HG03378 (cell line): ENCODE results near the gene PEAK3.
A peak's percentile ranks its signal among the peaks of the same experiment; 100 is the strongest.

Experiments used
- ATAC-seq: cut with Tn5 transposase; IDR thresholded peaks from one replicate; pipeline ENCODE4 v1.9.1; 2021; ENCODE audit warnings: mild to moderate bottlenecking, moderate library complexity; ENCODE audit not compliant: unreplicated experiment

The PEAK3 gene

DNA sequence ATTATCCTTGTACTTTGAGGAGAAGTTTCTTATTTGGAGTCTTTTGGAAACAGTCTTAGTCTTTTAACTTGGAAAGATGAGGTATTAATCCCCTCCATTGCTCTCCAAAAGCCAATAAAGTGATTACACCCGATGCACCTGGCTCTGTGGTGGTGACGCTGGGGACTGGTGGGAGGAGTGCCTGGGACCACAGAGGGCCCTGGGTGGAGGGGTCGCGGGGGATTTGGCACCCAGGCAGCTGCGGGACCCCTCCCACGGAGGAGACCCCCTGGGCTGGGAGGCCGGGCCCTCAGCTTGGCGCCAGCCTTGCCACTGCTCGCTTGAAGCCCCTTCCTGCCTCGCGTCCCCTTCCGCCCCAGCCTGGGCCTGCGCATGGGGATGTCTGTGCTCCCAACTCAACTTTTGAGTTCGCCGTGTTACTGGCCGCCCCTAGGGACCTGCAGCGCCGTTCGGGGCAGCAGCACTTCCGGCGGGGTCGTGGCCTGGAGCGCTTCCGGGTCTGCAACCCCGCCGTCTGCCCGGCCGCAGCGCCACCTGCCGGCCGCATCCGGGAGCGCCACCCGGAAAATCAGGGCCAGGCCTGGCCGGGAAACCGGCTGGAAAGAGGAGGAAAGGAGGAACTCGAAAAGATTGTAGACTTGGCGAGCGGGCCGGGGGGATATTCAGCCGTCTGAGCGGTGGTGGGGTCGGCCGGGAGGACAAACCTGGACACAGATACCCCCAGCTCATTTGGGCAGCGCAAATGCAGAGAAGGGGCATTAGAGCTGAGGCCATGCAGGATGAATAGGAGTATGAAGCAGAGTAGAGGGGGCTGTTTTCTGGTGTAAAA lies 8.4 kb downstream of the PEAK3 start:
- no peak for ATAC-seq

DNA sequence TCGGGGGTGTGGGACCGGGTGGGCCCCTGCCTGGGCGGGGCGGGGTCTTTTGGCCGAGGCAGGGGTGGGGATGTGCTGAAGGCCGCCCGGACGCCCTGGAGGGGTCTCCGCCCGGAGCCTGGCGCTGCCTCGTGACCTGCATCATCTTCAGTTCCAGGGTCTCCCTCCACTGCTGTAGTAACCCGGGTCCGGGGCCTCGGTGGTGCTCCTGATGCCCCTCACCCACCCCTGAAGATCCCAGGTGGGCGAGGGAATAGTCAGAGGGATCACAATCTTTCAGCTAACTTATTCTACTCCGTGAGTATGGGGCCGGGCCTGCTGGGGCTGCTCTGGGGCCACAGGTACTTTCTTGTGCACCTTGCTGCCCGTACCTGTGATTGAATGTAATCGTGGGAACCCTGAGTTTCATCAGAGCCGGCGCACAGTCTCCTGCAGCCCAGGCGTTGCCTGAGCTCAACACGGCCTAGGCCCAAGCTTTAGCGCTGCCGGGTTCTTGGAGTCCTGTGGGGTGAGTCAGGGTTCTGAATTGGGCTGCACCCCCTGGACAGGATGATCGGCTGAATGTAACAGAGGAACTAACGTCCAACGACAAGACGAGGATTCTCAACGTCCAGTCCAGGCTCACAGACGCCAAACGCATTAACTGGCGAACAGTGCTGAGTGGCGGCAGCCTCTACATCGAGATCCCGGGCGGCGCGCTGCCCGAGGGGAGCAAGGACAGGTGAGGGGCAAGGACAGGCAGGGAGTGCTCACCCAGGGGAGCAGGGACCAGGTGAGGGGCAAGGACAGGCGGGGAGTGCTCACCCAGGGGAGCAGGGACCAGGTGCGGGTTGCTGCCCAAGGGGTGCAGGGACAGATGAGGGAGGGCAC lies 10.5 kb downstream of the PEAK3 start:
- no peak for ATAC-seq

GRCh38 chr19:2270423-2271233 lies 11.3 kb downstream of the PEAK3 start:
- ATAC-seq = no peak

- ATAC-seq = no peak
Measured at GRCh38 chr19:2270157-2270422, 11.9 kb downstream of the PEAK3 start.

DNA sequence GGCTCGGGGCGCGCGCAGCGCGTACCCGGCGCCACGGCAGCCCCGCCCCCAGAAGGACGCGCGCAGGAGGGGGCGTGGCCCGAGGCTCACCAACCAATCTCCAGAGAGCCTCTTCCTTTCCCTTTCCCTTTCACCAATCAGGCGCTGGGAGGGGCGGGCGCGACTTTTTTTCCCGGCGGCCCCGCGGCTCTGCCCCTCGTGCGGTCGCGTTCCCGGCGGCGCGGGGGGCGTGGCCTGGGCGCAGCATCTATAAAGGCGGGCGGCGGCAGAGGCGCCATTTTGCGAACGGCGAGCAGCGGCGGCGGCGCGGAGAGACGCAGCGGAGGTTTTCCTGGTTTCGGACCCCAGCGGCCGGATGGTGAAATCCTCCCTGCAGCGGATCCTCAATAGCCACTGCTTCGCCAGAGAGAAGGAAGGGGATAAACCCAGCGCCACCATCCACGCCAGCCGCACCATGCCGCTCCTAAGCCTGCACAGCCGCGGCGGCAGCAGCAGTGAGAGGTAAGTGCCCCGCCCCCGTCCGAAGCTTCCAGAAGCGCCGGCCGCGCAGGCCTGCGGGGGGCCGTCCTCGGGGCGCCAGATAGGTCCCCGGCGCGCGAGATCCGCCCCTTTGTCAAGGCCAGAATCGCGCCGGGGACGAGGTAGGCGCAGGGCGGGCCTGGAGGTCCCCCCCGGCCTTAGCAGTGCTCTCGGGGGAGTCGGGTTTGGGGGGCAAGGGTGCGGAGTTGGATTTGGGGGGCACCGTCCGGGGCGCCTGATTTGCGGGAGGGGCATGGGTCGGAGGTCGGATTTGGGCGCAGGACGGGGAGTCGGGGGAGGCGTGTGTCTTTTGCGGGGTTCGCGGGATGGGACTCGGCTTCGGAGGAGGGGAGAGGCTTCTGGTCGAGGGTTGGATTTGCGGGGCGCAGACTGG lies 12.5 kb downstream of the PEAK3 start:
- peak; percentile 37 for ATAC-seq

- no peak for ATAC-seq
Measured at GRCh38 chr19:2268861-2269243, 13.1 kb downstream of the PEAK3 start.

GRCh38 chr19:2268480-2268830 lies 13.5 kb downstream of the PEAK3 start:
- no peak for ATAC-seq

GRCh38 chr19:2266183-2266993 lies 15.6 kb downstream of the PEAK3 start:
- ATAC-seq = no peak

- ATAC-seq = no peak
Measured at GRCh38 chr19:2261438-2262172, 20.4 kb downstream of the PEAK3 start.

- ATAC-seq = no peak
Measured at GRCh38 chr19:2260341-2260805, 21.6 kb downstream of the PEAK3 start.

DNA sequence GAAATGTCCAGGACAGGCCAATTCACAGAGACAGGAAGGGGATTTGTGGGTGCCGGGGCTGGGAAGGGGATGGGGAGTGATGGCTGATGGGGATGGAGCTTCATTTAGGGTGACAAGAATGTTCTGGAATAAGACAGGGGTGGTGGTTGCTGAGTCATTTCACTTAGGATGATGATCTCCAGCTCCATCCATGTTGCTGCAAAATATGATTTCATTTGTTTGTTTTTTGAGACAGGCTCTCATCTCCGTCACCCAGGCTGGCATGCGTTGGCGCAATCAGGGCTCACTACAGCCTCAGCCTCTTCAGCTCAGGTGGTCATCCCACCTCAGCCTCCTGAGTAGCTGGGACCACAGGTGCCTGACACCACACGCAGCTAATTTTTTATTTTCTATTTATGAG lies 22.6 kb downstream of the PEAK3 start:
- ATAC-seq = no peak

- no peak for ATAC-seq
Measured at GRCh38 chr19:2255982-2256685, 25.8 kb downstream of the PEAK3 start, which contains the start of gene JSRP1. Gene JSRP1 (minus strand): TSS chr19:2256417. CDS start chr19:2255314, 1,103 bp downstream.

- ATAC-seq = no peak
Measured at GRCh38 chr19:2255112-2255845, 26.7 kb downstream of the PEAK3 start.

GRCh38 chr19:2254064-2254872 lies 27.7 kb downstream of the PEAK3 start:
- ATAC-seq = no peak

DNA sequence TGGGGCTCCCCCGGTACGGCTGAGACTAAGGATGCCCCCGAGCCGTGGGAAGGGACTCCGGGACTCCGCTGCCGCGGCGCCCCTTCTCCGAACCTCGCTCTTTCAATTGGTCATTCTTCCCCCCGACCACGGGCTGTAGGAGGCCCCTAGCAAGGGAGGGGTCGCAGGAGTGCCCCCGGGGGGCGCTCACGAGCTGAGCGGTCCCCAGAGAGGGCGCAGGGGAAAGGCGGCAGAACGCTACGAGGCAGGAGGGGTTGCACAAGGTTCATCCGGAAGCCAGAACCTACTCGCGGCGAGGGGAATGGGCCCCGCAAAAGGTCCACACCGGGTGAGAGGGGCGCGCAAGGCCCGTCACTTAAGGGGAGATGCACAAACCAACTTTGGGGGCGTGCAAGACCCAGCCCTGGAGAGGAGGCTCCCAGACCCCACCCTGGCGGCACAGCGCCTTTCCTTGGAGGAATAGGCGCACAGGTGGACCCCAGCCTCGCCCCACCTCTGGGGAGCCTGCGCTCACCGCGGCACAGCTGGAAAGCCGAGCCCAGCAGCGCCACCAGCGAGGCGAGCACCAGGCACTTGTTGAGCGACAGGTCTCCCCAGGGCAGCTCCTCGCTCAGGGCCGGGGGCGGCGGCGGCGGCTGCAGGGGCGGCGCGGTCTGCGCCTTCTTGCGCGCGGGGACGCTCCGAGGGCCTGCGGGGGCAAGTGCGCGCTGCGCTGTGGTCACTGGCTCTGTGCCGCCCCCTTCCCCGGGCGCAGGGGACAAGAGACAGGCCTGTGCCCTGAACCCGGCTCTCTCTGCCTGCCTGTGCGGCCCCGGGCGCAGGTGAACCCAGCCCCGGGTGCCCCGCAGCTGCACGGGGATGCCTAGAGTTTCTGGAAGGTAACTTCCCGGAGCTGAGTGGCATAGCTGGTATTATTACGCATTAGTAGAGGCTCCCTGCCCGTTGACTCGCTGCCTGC lies 28.6 kb downstream of the PEAK3 start:
- no peak for ATAC-seq

- no peak for ATAC-seq
Measured at GRCh38 chr19:2252797-2253105, 29.2 kb downstream of the PEAK3 start.
